CD14-positive monocyte (primary cell): ENCODE measurements around the gene CCNT2. TPM values are rescaled to one million over a fixed set of nuclear protein-coding genes. Genes with fewer than 3 reads are reported as not detected.

Experiments
- DNase-seq, 3 donors: peaks; one replicate each; pipeline ENCODE4 v3.0.0-alpha.2; 2011 to 2022
- H2AFZ ChIP-seq: 2 replicates; pipeline ENCODE4 v1.6.0; 2012; ENCODE audit warnings: mild to moderate bottlenecking, low read depth, low read length, inconsistent platforms; ENCODE audit not compliant: insufficient read depth, poor library complexity, severe bottlenecking
- H3K27ac ChIP-seq, 2 donors: 1 replicate in 1 of 2; 2 replicates in 1 of 2; pipeline ENCODE4 v1.5.1; 2012 to 2013; ENCODE audit warnings: low read length in 2 of 2, control low read depth in 1 of 2, inconsistent platforms in 1 of 2, low read depth in 1 of 2, mild to moderate bottlenecking in 1 of 2
- H3K27me3 ChIP-seq, 2 donors: one replicate each; pipeline versions ENCODE4 v1.6.0 to v1.6.1; 2011 to 2013; ENCODE audit warnings: low read length in 2 of 2; ENCODE audit not compliant: control insufficient read depth in 2 of 2, insufficient read depth in 2 of 2
- H3K36me3 ChIP-seq, 2 donors: replicated peaks in 1 of 2; 1 replicate in 1 of 2; 2 replicates in 1 of 2; pipeline versions ENCODE4 v1.5.1 to v1.6.1; 2012 to 2013; ENCODE audit warnings: low read length in 2 of 2, control low read depth in 1 of 2, inconsistent platforms in 1 of 2, mild to moderate bottlenecking in 1 of 2; ENCODE audit not compliant: insufficient read depth in 2 of 2, control insufficient read depth in 1 of 2
- H3K4me1 ChIP-seq, 2 donors: 1 replicate in 1 of 2; 2 replicates in 1 of 2; pipeline versions ENCODE4 v1.5.1 to v1.6.1; 2012 to 2013; ENCODE audit warnings: low read length in 2 of 2, control low read depth in 1 of 2, inconsistent platforms in 1 of 2, mild to moderate bottlenecking in 1 of 2, moderate library complexity in 1 of 2; ENCODE audit not compliant: insufficient read depth in 2 of 2, control insufficient read depth in 1 of 2
- H3K4me2 ChIP-seq: replicated peaks from 2 replicates; pipeline ENCODE3; 2012; ENCODE audit warnings: low read length, moderate library complexity, mild to moderate bottlenecking; ENCODE audit not compliant: poor library complexity, severe bottlenecking; ENCODE audit errors: extremely low read depth
- H3K4me3 ChIP-seq, 3 experiments: fragments of 200-600 bp in 1 of 3; sonication (generic) in 1 of 3; replicated peaks in 1 of 3; 1 replicate in 2 of 3; 2 replicates in 1 of 3; pipeline ENCODE4 v1.5.1; 2011 to 2013; ENCODE audit warnings: low read length in 3 of 3, mild to moderate bottlenecking in 3 of 3, control low read depth in 2 of 3, low read depth in 2 of 3, inconsistent platforms in 1 of 3, moderate library complexity in 1 of 3
- H3K79me2 ChIP-seq: 2 replicates; pipeline ENCODE4 v1.6.0; 2012; ENCODE audit warnings: mild to moderate bottlenecking, control low read depth, inconsistent platforms, low read length, moderate library complexity; ENCODE audit not compliant: insufficient read depth
- H3K9ac ChIP-seq: 2 replicates; pipeline ENCODE4 v1.6.0; 2017; ENCODE audit warnings: low read length, mild to moderate bottlenecking; ENCODE audit not compliant: insufficient read depth, poor library complexity, severe bottlenecking
- H3K9me3 ChIP-seq, 2 donors: replicated peaks in 1 of 2; 1 replicate in 1 of 2; 2 replicates in 1 of 2; pipeline versions ENCODE4 v1.5.1 to v1.6.1; 2012 to 2013; ENCODE audit warnings: low read length in 2 of 2, control low read depth in 1 of 2; ENCODE audit not compliant: control insufficient read depth in 1 of 2, insufficient read depth in 1 of 2
- H4K20me1 ChIP-seq: 2 replicates; pipeline ENCODE4 v1.6.0; 2012; ENCODE audit warnings: mild to moderate bottlenecking, low read length, control low read depth, moderate library complexity; ENCODE audit not compliant: insufficient read depth
- H3K27ac Mint-ChIP-seq, 7 donors: one replicate each; pipeline ENCODE4 v1.8.0; 2020; ENCODE audit warnings: mild to moderate bottlenecking in 7 of 7, mixed read lengths in 7 of 7, moderate library complexity in 6 of 7, inconsistent platforms in 2 of 7
- H3K27me3 Mint-ChIP-seq, 3 donors: one replicate each; pipeline ENCODE4 v1.8.0; 2021 to 2022; ENCODE audit warnings: low read depth in 3 of 3, mild to moderate bottlenecking in 3 of 3, mixed read lengths in 3 of 3, moderate library complexity in 3 of 3, inconsistent platforms in 1 of 3
- H3K36me3 Mint-ChIP-seq, 2 donors: one replicate each; pipeline ENCODE4 v1.8.0; 2020; ENCODE audit warnings: mixed read lengths in 2 of 2, inconsistent platforms in 1 of 2, mild to moderate bottlenecking in 1 of 2
- H3K4me1 Mint-ChIP-seq: one replicate; pipeline ENCODE4 v1.8.0; 2020; ENCODE audit warnings: mild to moderate bottlenecking, mixed read lengths
- H3K4me3 Mint-ChIP-seq, 2 donors: one replicate each; pipeline ENCODE4 v1.8.0; 2020; ENCODE audit warnings: mild to moderate bottlenecking in 2 of 2, mixed read lengths in 2 of 2, moderate library complexity in 1 of 2
- H3K9me3 Mint-ChIP-seq, 7 donors: one replicate each; pipeline ENCODE4 v1.8.0; 2020 to 2022; ENCODE audit warnings: mixed read lengths in 7 of 7, mild to moderate bottlenecking in 6 of 7, moderate library complexity in 6 of 7, inconsistent platforms in 2 of 7
- WGBS: methylation state at CpG from one replicate; pipeline ENCODE4 v1.1.5; 2013; ENCODE audit warnings: missing lambda C conversion rate; ENCODE audit not compliant: insufficient coverage; 5-methylcytosine and 5-hydroxymethylcytosine counted together
- intact Hi-C, 2 donors: fragments of 100-400 bp; cut with micrococcal nuclease; formaldehyde crosslinking; loops; one replicate each; pipeline versions ENCODE4 v1.15.0 to v1.15.1; 2023
- polyA plus RNA-seq, 3 donors: library from polyadenylated mRNA; depleted of rRNA in 1 of 3; unstranded in 2 of 3; stranded (reverse) in 1 of 3; fragments of 300-500 nt in 2 of 3; fragments of >200 nt in 1 of 3; fragmentation: Illumina TruSeq in 2 of 3; gene quantifications; 1 replicate in 2 of 3; 2 replicates in 1 of 3; pipeline ENCODE4 v1.2.3, GENCODE V29; 2012 to 2021
- TF ChIP-seq, protein P1 (sequence below): fragments of 200-600 bp; IDR thresholded peaks from one replicate; pipeline ENCODE4 v1.8.0; 2022; ENCODE audit warnings: antibody characterized with exemption, mild to moderate bottlenecking

CCNT2 gene
- polyA plus RNA-seq, 3 donors = 8.3 to 20.5 (median 12.2) TPM

DNA sequence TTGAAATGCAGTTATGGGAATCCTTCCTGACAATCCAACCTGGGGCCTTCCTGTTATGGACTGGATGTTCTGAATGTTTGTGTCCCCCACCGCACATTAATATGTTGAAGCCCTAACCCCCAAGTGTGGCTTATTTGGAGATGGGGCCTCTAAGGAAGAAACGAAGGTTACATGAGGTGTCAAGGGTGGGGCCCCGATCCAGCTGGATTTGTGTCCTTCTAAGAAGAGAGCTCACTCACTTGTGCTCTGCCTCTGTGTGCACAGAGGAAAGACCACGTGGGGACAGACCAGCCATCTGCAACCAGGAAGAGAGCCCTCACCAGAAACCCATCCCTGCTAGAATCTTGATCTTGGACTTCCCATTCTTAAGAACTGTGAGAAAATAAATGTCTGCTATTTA is 84.2 kb downstream of the CCNT2 start:
- H3K27ac ChIP-seq = no peak overlapping the region
- H3K4me1 Mint-ChIP-seq = peaks cover 5% of the 10 kb centered on the region
- 100% methylated on average over 1 of the region's 4 CpGs for WGBS
- TF ChIP-seq, protein P1, sequence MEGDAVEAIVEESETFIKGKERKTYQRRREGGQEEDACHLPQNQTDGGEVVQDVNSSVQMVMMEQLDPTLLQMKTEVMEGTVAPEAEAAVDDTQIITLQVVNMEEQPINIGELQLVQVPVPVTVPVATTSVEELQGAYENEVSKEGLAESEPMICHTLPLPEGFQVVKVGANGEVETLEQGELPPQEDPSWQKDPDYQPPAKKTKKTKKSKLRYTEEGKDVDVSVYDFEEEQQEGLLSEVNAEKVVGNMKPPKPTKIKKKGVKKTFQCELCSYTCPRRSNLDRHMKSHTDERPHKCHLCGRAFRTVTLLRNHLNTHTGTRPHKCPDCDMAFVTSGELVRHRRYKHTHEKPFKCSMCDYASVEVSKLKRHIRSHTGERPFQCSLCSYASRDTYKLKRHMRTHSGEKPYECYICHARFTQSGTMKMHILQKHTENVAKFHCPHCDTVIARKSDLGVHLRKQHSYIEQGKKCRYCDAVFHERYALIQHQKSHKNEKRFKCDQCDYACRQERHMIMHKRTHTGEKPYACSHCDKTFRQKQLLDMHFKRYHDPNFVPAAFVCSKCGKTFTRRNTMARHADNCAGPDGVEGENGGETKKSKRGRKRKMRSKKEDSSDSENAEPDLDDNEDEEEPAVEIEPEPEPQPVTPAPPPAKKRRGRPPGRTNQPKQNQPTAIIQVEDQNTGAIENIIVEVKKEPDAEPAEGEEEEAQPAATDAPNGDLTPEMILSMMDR = no peak
- H3K36me3 Mint-ChIP-seq = no peaks in the 10 kb centered on the region
- H3K9me3 Mint-ChIP-seq = no peaks in the 10 kb centered on the region
- H3K9me3 ChIP-seq = no peaks in the 10 kb centered on the region
- no peak overlapping the region for H3K4me2 ChIP-seq
- H3K27ac Mint-ChIP-seq = peak overlapping the region in 1 of 7 donors; percentile 72
- no peaks in the 10 kb centered on the region for H3K4me1 ChIP-seq
- H3K4me3 ChIP-seq = no peak overlapping the region
- no peaks in the 10 kb centered on the region for H4K20me1 ChIP-seq
- H3K4me3 Mint-ChIP-seq = no peak overlapping the region
- no peak for DNase-seq
- H3K27me3 Mint-ChIP-seq = peaks cover 5 to 22% (median 6%) of the 10 kb centered on the region in 3 donors
- H3K79me2 ChIP-seq = no peaks in the 10 kb centered on the region
- H3K36me3 ChIP-seq = no peaks in the 10 kb centered on the region
- no peak overlapping the region for H3K9ac ChIP-seq
- intact Hi-C loops = loop anchor here in 1 of 2 donors (10.0 kb wide), 1 partner anchor 702 kb away; no protein-coding TSS in a partner anchor
- H2AFZ ChIP-seq = no peak overlapping the region
- H3K27me3 ChIP-seq = peaks cover 2 to 11% of the 10 kb centered on the region in 2 donors

DNA sequence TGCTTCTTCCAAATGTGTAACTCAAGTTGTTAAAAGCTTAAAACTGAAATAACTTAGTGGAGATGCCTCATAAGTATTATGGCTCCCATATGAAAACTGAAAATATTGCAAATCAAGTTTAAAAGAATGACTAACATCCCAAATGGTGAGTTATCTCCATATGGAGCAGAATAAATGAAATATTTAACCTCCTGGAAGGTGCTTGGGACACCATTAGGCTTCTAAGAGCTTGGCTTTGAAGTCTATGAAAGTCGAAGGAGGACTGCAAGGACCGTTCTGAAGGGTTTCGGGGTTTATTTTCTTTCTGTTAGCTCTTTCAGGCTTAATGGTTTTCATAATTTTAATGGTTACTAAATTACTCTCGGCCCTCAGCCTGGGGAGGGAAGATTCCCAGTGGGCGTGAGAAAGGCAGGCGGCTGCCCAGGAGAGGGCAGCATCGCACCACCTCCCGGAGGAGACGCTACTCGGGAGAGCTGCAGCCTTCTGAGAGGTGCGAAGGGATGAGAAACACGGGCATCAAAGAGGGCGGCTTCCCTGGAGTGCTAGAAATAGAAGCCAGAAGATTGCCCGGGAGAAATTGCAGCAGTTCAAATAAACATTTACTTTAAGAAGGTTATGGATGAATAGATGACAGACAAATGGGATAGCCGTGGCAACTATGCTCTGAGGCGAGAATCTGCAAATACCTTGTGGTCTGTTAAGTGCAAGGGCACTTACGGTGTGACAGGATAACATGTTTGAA is 85.6 kb downstream of the CCNT2 start:
- H3K27ac ChIP-seq = no peak overlapping the region
- H2AFZ ChIP-seq = peak overlapping the region; percentile 10
- H3K9me3 ChIP-seq = no peaks in the 10 kb centered on the region
- no peak overlapping the region for H3K9ac ChIP-seq
- Mint-ChIP-seq H3K9me3 (no peaks in the 10 kb centered on the region), H3K4me1 (peaks cover 5% of the 10 kb centered on the region), H3K27me3 (peaks cover 5 to 23% (median 6%) of the 10 kb centered on the region in 3 donors), H3K4me3 (no peak overlapping the region), H3K27ac (peak overlapping the region in 1 of 7 donors; percentile 31), H3K36me3 (no peaks in the 10 kb centered on the region)
- peaks cover 2 to 11% of the 10 kb centered on the region in 2 donors for H3K27me3 ChIP-seq
- TF ChIP-seq, protein P1 = peak; percentile 87
- DNase-seq = peak; percentile 22 to 45 (median 40)
- no peaks in the 10 kb centered on the region for H3K36me3 ChIP-seq
- no peak overlapping the region for H3K4me3 ChIP-seq
- no peak overlapping the region for H3K4me2 ChIP-seq
- 17% methylated on average over 10 of the region's 17 CpGs for WGBS
- H3K4me1 ChIP-seq = no peaks in the 10 kb centered on the region
- intact Hi-C loops = loop anchor here in 1 of 2 donors (10.0 kb wide), 1 partner anchor 701 kb away; no protein-coding TSS in a partner anchor
- H4K20me1 ChIP-seq = no peaks in the 10 kb centered on the region
- H3K79me2 ChIP-seq = no peaks in the 10 kb centered on the region
